Measurements from ENCODE around the gene TMEM119. TPM values are rescaled to one million over a fixed set of nuclear protein-coding genes. Genes with fewer than 3 reads are reported as not detected.

Gene TMEM119
- total and polyA plus RNA-seq, 2 of the 13 experiments (the other 11 are each of a cell fraction or from before 2014, with no cell fraction given), result not detected

GRCh38 chr12:108621161-108621560 is 23.3 kb upstream of the TMEM119 start:
- Histone ChIP-seq H3K36me3 (replicated peaks in 1 of 2; ENCODE audit: control insufficient read depth in 1 of 2, insufficient read depth in 2 of 2, low read length in 2 of 2) (no peaks in the 10 kb centered on the region), H3K4me1 (ENCODE audit: insufficient read depth, low read length) (peaks cover 20% of the 10 kb centered on the region), H3K9me3 (ENCODE audit: low read length) (no peaks in the 10 kb centered on the region), H3K4me2 (ENCODE audit: low read depth, low read length) (no peak overlapping the region), H3K27me3 (ENCODE audit: control insufficient read depth in 1 of 2, insufficient read depth in 2 of 2, low read length in 2 of 2) (peaks cover 0 to 4% of the 10 kb centered on the region in 2 experiments; a peak in 1 of 5 replicates), H3K27ac (ENCODE audit: extremely low read length, insufficient read depth, low read length) (no peak overlapping the region), H4K20me1 (ENCODE audit: insufficient read depth, low read length) (no peaks in the 10 kb centered on the region), H2AFZ (ENCODE audit: low read length) (no peak overlapping the region), H3K9ac (ENCODE audit: insufficient read depth, low read depth, low read length) (no peak overlapping the region), H3K79me2 (ENCODE audit: insufficient read depth, low read length) (no peaks in the 10 kb centered on the region), H3K4me3 (replicated peaks in 1 of 3; ENCODE audit: insufficient read depth in 1 of 3, low read depth in 2 of 3, low read length in 3 of 3) (no peak overlapping the region)
- no peak for ATAC-seq
- in situ Hi-C loops (cut with HindIII; ENCODE audit: extremely low pct_ligation_motif_present, low pct_unique_long_range_greater_than_20kb), result no loop called here
- BruUV-seq (replicated peaks), result no TSS peak
- ChIA-PET POLR2A (interaction anchor here (1.1 kb wide), 1 partner anchor 59 kb away, joined by 4 read pairs; the partner anchor contains the start of gene ISCU), CTCF (ENCODE audit: low intra/inter-chr PET ratio, low total read pairs) (no interaction called here)
- WGBS (ENCODE audit: low lambda C conversion rate), result 82% methylated on average over 3 of the region's 3 CpGs
- FAIRE-seq, result no peak
- no peak for DNase-seq (ENCODE audit: low spot score)
- no peak for TF ChIP-seq KLF9 (CRISPR knock-in tag; IDR thresholded peaks at IDR 0.05; ENCODE audit: low read depth)
- no peak for TF ChIP-seq KDM5B (CRISPR knock-in tag; IDR thresholded peaks at IDR 0.05; ENCODE audit: borderline replicate concordance)
- no peak for TF ChIP-seq CREM (IDR thresholded peaks at IDR 0.05)
- no peak for TF ChIP-seq CREM (CRISPR knock-in tag; IDR thresholded peaks at IDR 0.05)
- no peak for TF ChIP-seq PBX2 (CRISPR knock-in tag; IDR thresholded peaks at IDR 0.05)
- no peak for TF ChIP-seq ZNF441 (CRISPR knock-in tag; IDR thresholded peaks at IDR 0.05; ENCODE audit: borderline replicate concordance)
- no peak for TF ChIP-seq ZBTB43 (CRISPR knock-in tag; conservative IDR thresholded peaks at IDR 0.05)
- TF ChIP-seq KAT2B (IDR thresholded peaks at IDR 0.05; ENCODE audit: borderline replicate concordance, low read depth, low read length), result no peak
- no peak for TF ChIP-seq MBD4 (IDR thresholded peaks at IDR 0.05; ENCODE audit: borderline replicate concordance, low read length)
- intact Hi-C loops (cut with micrococcal nuclease; ENCODE audit: unreplicated experiment), result no loop called here
